HG03139 (cell line): ENCODE results near the gene PPARA.

Experiments
- ATAC-seq: cut with Tn5 transposase; IDR thresholded peaks from one replicate; pipeline ENCODE4 v1.9.1; 2021; ENCODE audit not compliant: unreplicated experiment

The PPARA gene

GRCh38 chr22:46202897-46203600, 52.7 kb downstream of the PPARA start:
- no peak for ATAC-seq

GRCh38 chr22:46203601-46203980, 53.3 kb downstream of the PPARA start:
- ATAC-seq = no peak

GRCh38 chr22:46209262-46209661, 58.9 kb downstream of the PPARA start:
- ATAC-seq = no peak

- ATAC-seq = no peak
Observed at GRCh38 chr22:46212195-46212594, 61.9 kb downstream of the PPARA start.

- no peak for ATAC-seq
Observed at GRCh38 chr22:46213052-46213451, 62.7 kb downstream of the PPARA start.

GRCh38 chr22:46214149-46214548, 63.8 kb downstream of the PPARA start:
- no peak for ATAC-seq

- ATAC-seq = no peak
Observed at GRCh38 chr22:46214616-46215015, 64.3 kb downstream of the PPARA start.

GRCh38 chr22:46219636-46220035, 69.3 kb downstream of the PPARA start:
- no peak for ATAC-seq

GRCh38 chr22:46220921-46221320, 70.6 kb downstream of the PPARA start:
- no peak for ATAC-seq

- no peak for ATAC-seq
Observed at GRCh38 chr22:46224044-46224897, 73.9 kb downstream of the PPARA start.

- no peak for ATAC-seq
Observed at GRCh38 chr22:46224898-46225290, 74.6 kb downstream of the PPARA start.

- no peak for ATAC-seq
Observed at GRCh38 chr22:46225631-46226030, 75.3 kb downstream of the PPARA start.

- no peak for ATAC-seq
Observed at GRCh38 chr22:46226577-46226976, 76.3 kb downstream of the PPARA start.

GRCh38 chr22:46229701-46230100, 79.4 kb downstream of the PPARA start:
- no peak for ATAC-seq

- no peak for ATAC-seq
Observed at GRCh38 chr22:46230262-46230901, 80.1 kb downstream of the PPARA start.

GRCh38 chr22:46233231-46233630, 82.9 kb downstream of the PPARA start:
- no peak for ATAC-seq

GRCh38 chr22:46234969-46235368, 84.6 kb downstream of the PPARA start:
- no peak for ATAC-seq

- ATAC-seq = no peak
Observed at GRCh38 chr22:46237453-46238124, 87.3 kb downstream of the PPARA start.

- ATAC-seq = no peak
Observed at GRCh38 chr22:46238541-46238940, 88.2 kb downstream of the PPARA start.

GRCh38 chr22:46239261-46240048, 89.1 kb downstream of the PPARA start:
- ATAC-seq = no peak

- ATAC-seq = no peak
Observed at GRCh38 chr22:46240073-46240472, 89.7 kb downstream of the PPARA start.
